Lower lobe of right lung (tissue), 2 donors: ENCODE results near the gene LAMTOR2. TPM values are rescaled to one million over a fixed set of nuclear protein-coding genes. Genes with fewer than 3 reads are reported as not detected.

Experiments used
- ATAC-seq, 2 donors: fragments of 200-7000 bp; cut with Tn5 transposase; one replicate each; pipeline ENCODE4 v1.9.1; 2020 to 2022; ENCODE audit warnings: mild to moderate bottlenecking in 2 of 2, moderate library complexity in 2 of 2
- DNase-seq: peaks from one replicate; pipeline ENCODE4 v3.0.0-alpha.2; 2020
- H3K27ac ChIP-seq: fragments of 200-600 bp; one replicate; pipeline ENCODE4 v1.8.0; 2022
- H3K27me3 ChIP-seq: fragments of 200-600 bp; one replicate; pipeline ENCODE4 v1.8.0; 2022; ENCODE audit warnings: low read depth
- H3K36me3 ChIP-seq: fragments of 200-600 bp; one replicate; pipeline ENCODE4 v1.8.0; 2022; ENCODE audit warnings: mild to moderate bottlenecking
- H3K4me1 ChIP-seq: fragments of 200-600 bp; one replicate; pipeline ENCODE4 v1.8.0; 2022
- H3K4me3 ChIP-seq: fragments of 200-600 bp; one replicate; pipeline ENCODE4 v1.8.0; 2022; ENCODE audit warnings: mild to moderate bottlenecking
- H3K9me3 ChIP-seq: fragments of 200-600 bp; one replicate; pipeline ENCODE4 v1.8.0; 2022
- CTCF ChIP-seq: fragments of 200-600 bp; IDR thresholded peaks from one replicate; pipeline ENCODE4 v1.8.0; 2022; ENCODE audit warnings: antibody characterized with exemption, mild to moderate bottlenecking
- intact Hi-C: fragments of 100-400 bp; cut with DNase I; formaldehyde crosslinking; loops from one replicate; pipeline ENCODE4 v1.11.0; 2022
- total RNA-seq: library from RNA; stranded (reverse); fragmentation: NEBNext Ultra II Directional; extraction: Animal tissue kit (Norgen Biotek cat#: 25700); gene quantifications from one replicate; pipeline ENCODE4 v1.2.1, GENCODE V29; 2021
- donor health status: DM: no; HTN: yes; CAD: no; lungs with severe emphysema.

Gene LAMTOR2
- total RNA-seq, 1 donor from 2014 or later: 66.5 TPM

- DNase-seq: no peak
- no peak overlapping the region for H3K4me3 ChIP-seq
- peaks cover 78% of the 10 kb centered on the region for H3K36me3 ChIP-seq
- no peaks in the 10 kb centered on the region for H3K9me3 ChIP-seq
- TF ChIP-seq CTCF: no peak
- no peaks in the 10 kb centered on the region for H3K4me1 ChIP-seq
- no peak for ATAC-seq
- H3K27me3 ChIP-seq: no peaks in the 10 kb centered on the region
- intact Hi-C loops: no loop called here
- H3K27ac ChIP-seq: no peak overlapping the region
Measured at GRCh38 chr1:156042828-156043227, 11.8 kb upstream of the LAMTOR2 start.

GRCh38 chr1:156045076-156045475 lies 9.5 kb upstream of the LAMTOR2 start:
- Histone ChIP-seq H3K27ac (no peak overlapping the region), H3K4me1 (no peaks in the 10 kb centered on the region), H3K27me3 (no peaks in the 10 kb centered on the region), H3K4me3 (no peak overlapping the region), H3K9me3 (no peaks in the 10 kb centered on the region), H3K36me3 (peaks cover 78% of the 10 kb centered on the region)
- ATAC-seq (no peak), DNase-seq (no peak)
- no peak for TF ChIP-seq CTCF
- intact Hi-C loops: no loop called here

GRCh38 chr1:156048663-156049258 lies 5.8 kb upstream of the LAMTOR2 start:
- peaks cover 46% of the 10 kb centered on the region for H3K36me3 ChIP-seq
- H3K4me1 ChIP-seq: peaks cover 9% of the 10 kb centered on the region
- ATAC-seq: no peak
- H3K27ac ChIP-seq: no peak overlapping the region
- H3K27me3 ChIP-seq: no peaks in the 10 kb centered on the region
- TF ChIP-seq CTCF: no peak
- no peak for DNase-seq
- intact Hi-C loops: no loop called here
- H3K4me3 ChIP-seq: no peak overlapping the region
- no peaks in the 10 kb centered on the region for H3K9me3 ChIP-seq

GRCh38 chr1:156050376-156050775 lies 4.2 kb upstream of the LAMTOR2 start:
- ATAC-seq (no peak), DNase-seq (no peak)
- H3K27me3 ChIP-seq: no peaks in the 10 kb centered on the region
- no peak for TF ChIP-seq CTCF
- no peak overlapping the region for H3K4me3 ChIP-seq
- peaks cover 11% of the 10 kb centered on the region for H3K4me1 ChIP-seq
- peaks cover 35% of the 10 kb centered on the region for H3K36me3 ChIP-seq
- H3K27ac ChIP-seq: no peak overlapping the region
- H3K9me3 ChIP-seq: no peaks in the 10 kb centered on the region
- intact Hi-C loops: no loop called here

- no peak for DNase-seq
- H3K4me1 ChIP-seq: peaks cover 19% of the 10 kb centered on the region
- H3K27ac ChIP-seq: no peak overlapping the region
- H3K27me3 ChIP-seq: no peaks in the 10 kb centered on the region
- no peak for TF ChIP-seq CTCF
- intact Hi-C loops: no loop called here
- H3K4me3 ChIP-seq: no peak overlapping the region
- H3K9me3 ChIP-seq: no peaks in the 10 kb centered on the region
- no peak for ATAC-seq
- peaks cover 34% of the 10 kb centered on the region for H3K36me3 ChIP-seq
Measured at GRCh38 chr1:156051011-156051725, 3.4 kb upstream of the LAMTOR2 start.
